ENCODE data around the gene CCNK.

CCNK gene

GRCh38 chr14:99480917-99481744, at the start of gene CCNK:
Gene CCNK, plus strand, starts transcription at chr14:99481409. Its CDS starts 11,269 bp downstream, at chr14:99492678.
- DNase-seq = peak; percentile 100

GRCh38 chr14:99431986-99432385, 49.2 kb upstream of the CCNK start:
- no peak for DNase-seq

- DNase-seq = no peak
These were observed 48.7 kb upstream of the CCNK start for GRCh38 chr14:99432485-99432884.

- no peak for DNase-seq
These were observed 45.9 kb upstream of the CCNK start for GRCh38 chr14:99435327-99435726.

GRCh38 chr14:99436247-99437180, 44.7 kb upstream of the CCNK start:
- no peak for DNase-seq

GRCh38 chr14:99437706-99438105, 43.5 kb upstream of the CCNK start:
- no peak for DNase-seq

GRCh38 chr14:99440278-99440677, 40.9 kb upstream of the CCNK start:
- DNase-seq = no peak

GRCh38 chr14:99441157-99441870, 39.9 kb upstream of the CCNK start:
- no peak for DNase-seq

GRCh38 chr14:99441918-99442317, 39.3 kb upstream of the CCNK start:
- no peak for DNase-seq

GRCh38 chr14:99445931-99446330, 35.3 kb upstream of the CCNK start:
- DNase-seq = no peak

GRCh38 chr14:99447739-99448138, 33.5 kb upstream of the CCNK start:
- no peak for DNase-seq

GRCh38 chr14:99450266-99450665, 30.9 kb upstream of the CCNK start:
- DNase-seq = no peak

GRCh38 chr14:99451234-99451633, 30.0 kb upstream of the CCNK start:
- no peak for DNase-seq

GRCh38 chr14:99452968-99453367, 28.2 kb upstream of the CCNK start:
- no peak for DNase-seq

- DNase-seq = peak; percentile 18
These were observed 27.0 kb upstream of the CCNK start for GRCh38 chr14:99454246-99454645.

GRCh38 chr14:99459481-99460100, 21.6 kb upstream of the CCNK start:
- no peak for DNase-seq

- DNase-seq = no peak
These were observed 20.4 kb upstream of the CCNK start for GRCh38 chr14:99460793-99461192.

- DNase-seq = no peak
These were observed 19.7 kb upstream of the CCNK start for GRCh38 chr14:99461411-99462085.

GRCh38 chr14:99462210-99462609, 19.0 kb upstream of the CCNK start:
- no peak for DNase-seq

GRCh38 chr14:99463974-99464373, 17.2 kb upstream of the CCNK start:
- no peak for DNase-seq

- no peak for DNase-seq
These were observed 15.9 kb upstream of the CCNK start for GRCh38 chr14:99465288-99465687.

GRCh38 chr14:99466758-99467157, 14.5 kb upstream of the CCNK start:
- no peak for DNase-seq
